HepG2 (cell line): Measurements from ENCODE around the gene ANGPTL5. TPM values are rescaled to one million over a fixed set of nuclear protein-coding genes. Genes with fewer than 3 reads are reported as not detected.

ENCODE experiments used
- AKAP8 ChIP-seq: sonication (generic); formaldehyde crosslinking; IDR thresholded peaks from 2 replicates; pipeline ENCODE4 v1.5.1; 2020; ENCODE audit warnings: mild to moderate bottlenecking, missing genetic modification reagents
- EEA1 ChIP-seq: sonication (generic); formaldehyde crosslinking; IDR thresholded peaks from 2 replicates; pipeline ENCODE4 v1.5.1; 2020; ENCODE audit warnings: mild to moderate bottlenecking, missing genetic modification reagents, borderline replicate concordance
- FOXM1 ChIP-seq: sonication (generic); formaldehyde crosslinking; IDR thresholded peaks from 2 replicates; pipeline ENCODE4 v1.5.0; 2020; ENCODE audit warnings: missing genetic modification reagents
- HOMEZ ChIP-seq: IDR thresholded peaks from 2 replicates; pipeline ENCODE4 v1.6.1; 2016; ENCODE audit warnings: low read depth
- NR2C2 ChIP-seq: sonication (generic); formaldehyde crosslinking; IDR thresholded peaks from 2 replicates; pipeline ENCODE4 v1.4.0; 2020; ENCODE audit warnings: missing genetic modification reagents, mild to moderate bottlenecking, moderate library complexity, borderline replicate concordance
- POGZ ChIP-seq: sonication (generic); formaldehyde crosslinking; IDR thresholded peaks from 2 replicates; pipeline ENCODE4 v1.4.0; 2020; ENCODE audit warnings: mild to moderate bottlenecking, missing genetic modification reagents
- ZNF451 ChIP-seq: sonication (generic); formaldehyde crosslinking; IDR thresholded peaks from 2 replicates; pipeline ENCODE4 v1.5.0; 2020; ENCODE audit warnings: mild to moderate bottlenecking, missing genetic modification reagents
- ZNF569 ChIP-seq: sonication (generic); formaldehyde crosslinking; IDR thresholded peaks from 2 replicates; pipeline ENCODE4 v1.5.0; 2020; ENCODE audit warnings: mild to moderate bottlenecking, missing genetic modification reagents, moderate library complexity, borderline replicate concordance
- ZNF737 ChIP-seq: sonication (generic); formaldehyde crosslinking; IDR thresholded peaks from 2 replicates; pipeline ENCODE4 v1.5.0; 2020; ENCODE audit warnings: missing genetic modification reagents, mild to moderate bottlenecking, borderline replicate concordance
- ZNF878 ChIP-seq: sonication (generic); formaldehyde crosslinking; IDR thresholded peaks from 2 replicates; pipeline ENCODE4 v1.8.1; 2023; ENCODE audit warnings: mild to moderate bottlenecking, missing genetic modification reagents, moderate library complexity
- polyA plus RNA-seq, 8 experiments: library from polyadenylated mRNA; depleted of rRNA in 3 of 8; stranded (reverse) in 7 of 8; unstranded in 1 of 8; fragments of >200 nt; fragmentation: Illumina TruSeq in 4 of 8; extraction: Trizol in 4 of 8; gene quantifications; 2 replicates each; pipeline versions ENCODE4 v1.2.1 to v1.2.3, GENCODE V29; 2011 to 2016; ENCODE audit warnings: low read depth in 4 of 8, missing spikeins in 1 of 8, mixed read lengths in 1 of 8; ENCODE audit not compliant: insufficient read depth in 1 of 8
- total RNA-seq, 5 experiments: library from RNA; depleted of rRNA; stranded (reverse); fragments of >200 nt; fragmentation: Illumina TruSeq; extraction: Trizol; gene quantifications; 2 replicates each; pipeline ENCODE4 v1.2.3, GENCODE V29; 2016; ENCODE audit warnings: low read depth in 1 of 5
- TF ChIP-seq, protein P1 (sequence below): IDR thresholded peaks from 2 replicates; pipeline ENCODE4 v1.6.1; 2016; ENCODE audit warnings: mild to moderate bottlenecking, missing biosample characterization, missing genetic modification reagents
- TF ChIP-seq, protein P2 (sequence below): sonication (generic); formaldehyde crosslinking; IDR thresholded peaks from 2 replicates; pipeline ENCODE4 v1.5.1; 2020; ENCODE audit warnings: missing genetic modification reagents, mild to moderate bottlenecking, borderline replicate concordance

Gene ANGPTL5
- total and polyA plus RNA-seq, 2 of the 13 experiments (the other 11 are each of a cell fraction or from before 2014, with no cell fraction given), result not detected

- TF ChIP-seq ZNF451 (CRISPR knock-in tag), result no peak
- TF ChIP-seq EEA1 (CRISPR knock-in tag), result no peak
- TF ChIP-seq AKAP8 (CRISPR knock-in tag), result no peak
- peak; percentile 64 for TF ChIP-seq POGZ (CRISPR knock-in tag)
- TF ChIP-seq ZNF569, result no peak
- TF ChIP-seq ZNF878 (CRISPR knock-in tag), result 0 out of 2 replicates have a peak, but pooled peaks have one; percentile 56
- TF ChIP-seq NR2C2 (CRISPR knock-in tag), result 0 out of 2 replicates have a peak, but pooled peaks have one; percentile 25
- TF ChIP-seq FOXM1 (CRISPR knock-in tag), result no peak
- TF ChIP-seq, protein P1, sequence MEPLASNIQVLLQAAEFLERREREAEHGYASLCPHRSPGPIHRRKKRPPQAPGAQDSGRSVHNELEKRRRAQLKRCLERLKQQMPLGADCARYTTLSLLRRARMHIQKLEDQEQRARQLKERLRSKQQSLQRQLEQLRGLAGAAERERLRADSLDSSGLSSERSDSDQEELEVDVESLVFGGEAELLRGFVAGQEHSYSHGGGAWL, result no peak
- TF ChIP-seq, protein P2, sequence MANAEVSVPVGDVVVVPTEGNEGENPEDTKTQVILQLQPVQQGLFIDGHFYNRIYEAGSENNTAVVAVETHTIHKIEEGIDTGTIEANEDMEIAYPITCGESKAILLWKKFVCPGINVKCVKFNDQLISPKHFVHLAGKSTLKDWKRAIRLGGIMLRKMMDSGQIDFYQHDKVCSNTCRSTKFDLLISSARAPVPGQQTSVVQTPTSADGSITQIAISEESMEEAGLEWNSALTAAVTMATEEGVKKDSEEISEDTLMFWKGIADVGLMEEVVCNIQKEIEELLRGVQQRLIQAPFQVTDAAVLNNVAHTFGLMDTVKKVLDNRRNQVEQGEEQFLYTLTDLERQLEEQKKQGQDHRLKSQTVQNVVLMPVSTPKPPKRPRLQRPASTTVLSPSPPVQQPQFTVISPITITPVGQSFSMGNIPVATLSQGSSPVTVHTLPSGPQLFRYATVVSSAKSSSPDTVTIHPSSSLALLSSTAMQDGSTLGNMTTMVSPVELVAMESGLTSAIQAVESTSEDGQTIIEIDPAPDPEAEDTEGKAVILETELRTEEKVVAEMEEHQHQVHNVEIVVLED (CRISPR knock-in tag), result no peak; the same call in 1 of the 2 replicates
- peak; percentile 81 for TF ChIP-seq HOMEZ (CRISPR knock-in tag)
- TF ChIP-seq ZNF737 (CRISPR knock-in tag), result no peak
These were observed 49.5 kb downstream of the ANGPTL5 start (continued) for GRCh38 chr11:101866619-101867491.
